SHP77 treated with DMSO at 0.1 percent for 48 hours (cell line): ENCODE measurements around the gene TTC28.
"Not testable (repeated sequence)": the region's sequence is repeated elsewhere in the genome, so short reads cannot be mapped to it uniquely, and the experiment has no call there.

Experiments
- DNase-seq: peaks from one replicate; lab custom pipeline; 2025; lab: John Stamatoyannopoulos, UW

The TTC28 gene

GRCh38 chr22:28557184-28557583, 122.5 kb downstream of the TTC28 start:
- DNase-seq: no peak

DNA sequence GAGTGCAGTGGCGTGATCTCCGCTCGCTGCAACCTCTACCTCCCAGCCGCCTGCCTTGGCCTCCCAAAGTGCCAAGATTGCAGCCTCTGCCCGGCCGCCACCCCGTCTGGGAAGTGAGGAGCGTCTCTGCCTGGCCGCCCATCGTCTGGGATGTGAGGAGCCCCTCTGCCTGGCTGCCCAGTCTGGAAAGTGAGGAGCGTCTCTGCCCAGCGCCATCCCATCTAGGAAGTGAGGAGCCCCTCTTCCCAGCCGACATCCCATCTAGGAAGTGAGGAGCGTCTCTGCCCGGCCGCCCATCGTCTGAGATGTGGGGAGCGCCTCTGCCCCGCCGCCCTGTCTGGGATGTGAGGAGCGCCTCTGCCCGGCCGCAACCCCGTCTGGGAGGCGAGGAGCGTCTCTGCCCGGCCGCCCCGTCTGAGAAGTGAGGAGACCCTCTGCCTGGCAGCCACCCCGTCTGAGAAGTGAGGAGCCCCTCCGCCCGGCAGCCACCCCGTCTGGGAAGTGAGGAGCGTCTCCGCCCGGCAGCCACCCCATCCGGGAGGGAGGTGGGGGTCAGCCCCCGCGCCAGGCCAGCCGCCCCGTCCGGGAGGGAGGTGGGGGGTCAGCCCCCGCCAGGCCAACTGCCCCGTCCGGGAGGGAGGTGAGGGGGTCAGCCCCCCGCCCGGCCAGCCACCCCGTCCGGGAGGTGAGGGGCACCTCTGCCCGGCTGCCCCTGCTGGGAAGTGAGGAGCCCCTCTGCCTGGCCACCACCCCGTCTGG, 126.4 kb downstream of the TTC28 start:
- not testable (repeated sequence) for DNase-seq

DNA sequence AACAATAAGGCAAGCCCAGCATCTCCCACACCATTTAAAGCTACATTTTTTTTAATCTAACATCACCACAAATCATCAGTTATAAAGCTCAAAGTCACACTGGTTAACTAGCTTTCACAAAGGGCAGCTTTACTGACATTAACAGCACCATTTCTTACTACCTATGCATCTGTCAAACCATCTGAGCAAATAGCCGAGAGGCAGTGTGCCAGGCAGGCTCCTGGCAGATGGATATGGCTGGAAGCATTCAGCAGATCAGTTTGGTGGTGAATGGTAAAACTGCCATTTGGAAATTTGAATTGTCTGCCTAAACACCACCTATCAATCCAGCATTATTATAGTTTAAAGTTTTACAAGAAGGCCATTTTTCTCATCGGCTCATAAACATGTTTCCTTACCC, 131.2 kb downstream of the TTC28 start:
- peak; percentile 32 for DNase-seq

GRCh38 chr22:28547132-28547842, 132.4 kb downstream of the TTC28 start:
- DNase-seq: no peak

GRCh38 chr22:28544431-28544868, 135.2 kb downstream of the TTC28 start:
- no peak for DNase-seq

DNA sequence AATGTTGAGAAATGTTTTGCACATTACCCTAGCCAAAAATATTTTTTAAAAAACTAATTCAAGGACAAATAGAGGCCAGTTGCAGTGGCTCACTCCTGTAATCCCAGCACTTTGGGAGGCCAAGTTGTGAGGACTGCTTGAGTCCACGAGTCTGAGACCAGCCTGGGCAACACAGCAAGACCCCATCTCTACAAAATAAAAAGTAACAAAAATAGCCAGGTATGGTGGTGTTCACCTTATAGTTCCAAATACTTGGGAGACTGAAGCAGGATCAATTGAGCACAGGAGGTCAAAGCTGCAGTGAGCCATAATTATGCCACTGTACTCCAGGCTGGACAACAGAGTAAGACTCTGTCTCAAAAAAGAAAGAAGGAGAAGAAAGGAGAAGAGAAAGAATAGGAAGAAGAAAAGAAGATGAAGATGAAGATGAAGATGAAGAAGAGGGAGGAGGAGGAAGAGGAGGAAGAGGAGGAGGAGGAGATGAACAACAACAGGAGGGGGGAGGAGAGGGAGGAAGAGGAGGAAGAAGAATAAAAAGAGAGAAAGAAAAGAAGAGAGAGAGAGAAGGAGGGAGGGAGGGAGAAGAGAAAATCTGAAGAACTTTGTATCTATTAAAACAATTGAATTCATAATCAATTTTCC, 136.5 kb downstream of the TTC28 start:
- DNase-seq: no peak

DNA sequence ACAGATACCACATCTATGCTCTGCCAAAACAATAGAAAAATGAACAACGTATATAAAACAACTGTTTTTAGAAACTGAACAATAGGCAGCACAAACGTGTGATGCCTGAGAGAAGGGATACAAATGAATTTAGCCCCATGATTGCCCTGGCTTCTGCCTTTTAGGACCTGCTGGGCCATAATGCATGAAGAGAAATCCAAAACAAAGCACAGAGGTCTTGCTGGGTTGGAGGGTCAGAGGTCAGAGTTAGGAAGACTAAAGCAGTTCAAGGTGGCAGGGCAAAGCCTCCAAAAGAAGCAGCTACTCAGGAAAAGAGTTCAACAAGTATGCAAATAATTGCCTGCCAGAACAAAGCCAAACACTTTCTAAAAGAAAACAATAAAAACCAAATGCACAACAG, 138.5 kb downstream of the TTC28 start:
- DNase-seq: no peak

DNA sequence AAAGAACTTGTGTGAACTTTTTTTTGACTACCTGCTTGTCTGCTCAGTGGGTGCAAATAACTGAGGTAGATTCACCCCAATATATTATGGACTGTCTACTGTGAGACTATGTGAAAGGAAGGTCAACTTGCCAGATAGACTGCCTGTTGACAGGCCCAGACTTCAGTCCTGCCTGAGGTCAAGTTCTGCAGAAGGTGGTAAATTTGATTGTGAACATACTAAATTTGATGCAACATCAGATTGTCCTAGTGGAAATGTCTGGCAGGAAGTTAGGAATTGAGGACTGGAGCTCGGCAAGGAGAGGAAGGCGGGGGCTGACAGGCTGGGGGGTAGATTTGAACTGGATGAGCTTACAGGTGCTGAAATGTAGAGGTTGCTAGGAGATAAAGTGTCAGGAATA, 140.7 kb downstream of the TTC28 start:
- DNase-seq: no peak

- not testable (repeated sequence) for DNase-seq
Observed at GRCh38 chr22:28530565-28530964, 149.1 kb downstream of the TTC28 start.

DNA sequence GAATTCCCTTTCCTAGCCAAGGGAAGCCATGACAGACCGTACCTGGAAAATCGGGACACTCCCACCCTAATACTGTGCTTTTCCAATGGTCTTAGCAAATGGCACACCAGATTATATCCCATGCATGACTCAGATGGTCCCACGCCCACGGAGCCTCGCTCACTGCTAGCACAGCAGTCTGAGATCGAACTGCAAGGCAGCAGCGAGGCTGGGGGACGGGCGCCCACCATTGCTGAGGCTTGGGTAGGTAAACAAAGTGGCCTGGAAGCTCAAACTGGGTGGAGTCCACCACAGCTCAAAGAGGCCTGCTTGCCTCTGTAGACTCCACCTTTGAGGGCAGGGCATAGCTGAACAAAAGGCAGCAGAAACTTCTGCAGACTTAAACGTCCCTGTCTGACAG, 150.5 kb downstream of the TTC28 start:
- DNase-seq: not testable (repeated sequence)

DNA sequence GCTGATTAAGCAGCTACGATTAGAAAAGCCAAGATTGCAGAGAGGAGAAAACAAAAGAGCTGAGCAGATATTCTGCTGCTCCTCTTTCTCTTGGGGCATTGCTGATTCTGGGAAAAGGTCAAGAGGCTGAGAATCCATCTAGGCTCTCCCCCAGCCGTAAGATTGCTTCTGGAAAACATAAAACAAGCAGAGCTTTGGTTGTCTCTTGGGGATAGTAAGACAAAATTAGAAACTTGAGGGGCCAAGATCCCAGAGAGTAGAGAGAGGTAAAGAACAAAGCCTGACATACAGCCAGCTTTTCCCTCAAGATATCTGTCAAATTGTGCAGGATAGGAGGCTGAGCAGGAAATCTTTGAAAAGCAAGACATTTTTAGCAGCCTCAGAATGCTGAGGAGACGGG, 158.2 kb downstream of the TTC28 start:
- no peak for DNase-seq

GRCh38 chr22:28514321-28514821, 165.3 kb downstream of the TTC28 start:
- DNase-seq: no peak

- DNase-seq: not testable (repeated sequence)
Observed at GRCh38 chr22:28512387-28512786, 167.3 kb downstream of the TTC28 start.

DNA sequence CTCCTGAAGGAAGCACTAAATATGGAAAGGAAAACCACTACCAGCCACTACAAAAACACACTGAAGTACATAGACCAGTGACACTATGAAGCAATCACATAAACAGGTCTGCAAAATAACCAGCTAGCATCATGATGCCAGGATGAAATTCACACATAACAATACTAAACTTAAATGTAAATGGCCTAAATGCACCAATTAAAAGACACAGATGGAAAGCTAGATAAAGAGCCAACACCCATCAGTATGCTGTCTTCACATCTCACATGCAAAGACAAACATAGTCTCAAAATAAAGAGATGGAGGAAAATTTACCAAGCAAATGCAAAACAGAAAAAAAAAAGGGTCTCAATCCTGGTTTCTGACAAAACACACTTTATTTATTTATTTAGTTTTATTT, 171.7 kb downstream of the TTC28 start:
- no peak for DNase-seq

DNA sequence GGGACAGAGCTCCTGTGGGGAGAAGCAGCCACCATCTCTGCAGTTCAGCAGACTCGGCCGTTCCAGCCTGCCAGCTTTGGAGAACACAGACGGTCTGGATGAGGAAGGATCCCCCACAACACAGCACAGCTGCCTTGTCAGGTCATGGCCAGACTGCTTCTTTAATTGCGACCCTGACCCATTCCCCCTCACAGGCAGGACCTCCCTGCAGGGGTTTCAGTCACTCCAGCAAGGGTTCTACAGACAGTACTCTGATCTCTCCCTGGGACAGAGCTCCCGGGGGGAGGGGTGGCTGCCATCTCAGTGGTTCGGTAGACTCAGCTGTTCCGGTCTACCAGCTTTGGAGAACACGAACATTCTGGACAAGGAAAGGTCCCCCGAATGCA, 173.5 kb downstream of the TTC28 start:
- no peak for DNase-seq

DNA sequence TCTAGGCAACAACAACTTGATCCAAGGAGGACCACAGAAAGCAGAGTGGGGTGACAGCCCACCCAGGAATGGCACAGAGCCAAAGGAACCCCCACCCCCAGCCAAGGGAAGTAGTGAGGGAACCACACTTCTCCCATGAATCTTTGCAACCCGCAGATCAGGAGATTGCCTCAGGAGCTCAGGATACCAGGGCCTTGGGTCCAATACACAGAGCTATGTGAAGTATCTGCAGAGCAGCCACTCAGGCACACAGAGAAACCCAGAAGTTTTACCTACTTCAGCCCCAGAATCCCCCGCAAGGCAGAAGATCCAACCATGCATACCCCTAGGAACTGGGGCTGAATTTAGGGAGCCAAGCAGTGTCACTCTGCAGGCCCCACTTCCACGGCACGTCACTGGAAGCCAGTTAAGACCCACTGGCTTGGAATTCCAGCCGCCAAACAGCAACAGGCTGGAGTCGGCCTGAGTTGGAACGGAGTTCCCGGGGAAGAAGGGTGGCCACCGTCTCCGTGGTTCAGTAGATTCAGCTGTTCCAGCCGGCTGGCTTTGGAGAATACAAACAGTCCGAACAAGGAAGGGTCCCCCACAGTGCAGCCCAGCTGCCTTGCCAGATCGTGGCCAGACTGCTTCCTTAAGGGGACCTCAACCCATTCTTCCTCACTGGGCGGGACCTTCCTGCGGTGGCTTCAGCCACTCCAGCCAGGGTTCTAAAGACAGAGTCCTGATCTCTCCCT, 174.1 kb downstream of the TTC28 start:
- no peak for DNase-seq

GRCh38 chr22:28500006-28500405, 179.6 kb downstream of the TTC28 start:
- no peak for DNase-seq

GRCh38 chr22:28498044-28498443, 181.6 kb downstream of the TTC28 start:
- no peak for DNase-seq

DNA sequence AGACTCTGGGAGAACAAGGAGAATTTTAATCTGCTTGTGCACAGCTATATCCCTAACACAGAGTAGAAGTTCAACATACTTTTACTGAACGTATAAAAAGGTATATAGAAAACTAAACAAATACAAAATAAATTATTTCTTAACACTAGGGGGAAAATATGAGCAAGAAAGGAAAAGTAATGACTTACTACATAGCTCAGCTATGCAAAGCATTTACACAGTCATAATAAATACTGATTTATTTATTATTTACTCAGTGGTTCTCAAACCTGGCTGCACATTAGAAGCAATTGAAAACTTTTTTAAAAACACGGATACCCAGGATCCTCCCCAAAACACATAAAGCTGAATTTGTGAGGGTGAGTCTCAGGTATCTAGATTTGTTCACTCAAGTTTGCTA, 182.5 kb downstream of the TTC28 start:
- no peak for DNase-seq

DNA sequence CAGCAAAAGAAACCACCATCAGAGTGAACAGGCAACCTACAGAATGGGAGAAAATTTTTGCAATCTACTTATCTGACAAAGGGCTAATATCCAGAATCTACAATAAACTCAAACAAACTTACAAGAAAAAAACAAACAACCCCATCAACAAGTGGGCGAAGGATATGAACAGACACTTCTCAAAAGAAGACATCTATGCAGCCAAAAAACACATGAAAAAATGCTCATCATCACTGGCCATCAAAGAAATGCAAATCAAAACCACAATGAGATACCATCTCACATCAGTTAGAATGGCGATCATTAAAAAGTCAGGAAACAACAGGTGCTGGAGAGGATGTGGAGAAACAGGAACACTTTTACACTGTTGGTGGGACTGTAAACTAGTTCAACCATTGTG, 188.4 kb downstream of the TTC28 start:
- DNase-seq: not testable (repeated sequence)

- no peak for DNase-seq
Observed at GRCh38 chr22:28488825-28489224, 190.8 kb downstream of the TTC28 start.

DNA sequence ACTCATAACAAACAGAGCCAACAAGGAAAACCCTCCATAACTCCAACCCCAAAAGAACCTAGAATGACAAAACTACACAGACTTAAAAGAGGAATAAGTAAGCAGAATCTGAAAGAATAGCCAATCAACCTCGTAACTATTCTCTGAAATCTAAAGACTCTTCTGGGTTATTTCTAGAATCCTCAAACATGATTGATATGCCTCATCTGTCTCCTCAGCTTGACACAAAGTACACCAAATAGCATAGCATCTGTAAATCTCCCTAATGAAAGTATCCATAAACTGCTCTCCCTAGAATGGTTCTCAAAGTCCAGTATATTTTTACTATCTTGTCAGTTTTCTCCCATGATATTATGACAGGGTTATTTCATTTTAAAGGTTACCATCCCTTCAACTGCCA, 195.0 kb downstream of the TTC28 start:
- no peak for DNase-seq
